Thoracic aorta (tissue), 2 donors: Measurements from ENCODE around the gene ICAM4. TPM values are rescaled to one million over a fixed set of nuclear protein-coding genes. Genes with fewer than 3 reads are reported as not detected.

Experiments used
- total RNA-seq, 2 donors: library from RNA; depleted of rRNA; stranded (reverse); fragments of >200 nt; gene quantifications; one replicate each; pipeline versions ENCODE4 v1.1.0 to v1.2.3, GENCODE V29; 2016

Gene ICAM4
- total RNA-seq, 2 donors from 2014 or later = 0.95 to 2.0 TPM

Other genes starting within 250 kb of the ICAM4 start
- 10 to 100 TPM; 42.5 to 56.5 TPM for gene SHFL, start 200.6 kb upstream of the ICAM4 start, total RNA-seq
- gene ANGPTL6, start 184.3 kb upstream of the ICAM4 start, total RNA-seq = not detected
- gene PPAN, start 180.6 kb upstream of the ICAM4 start, total RNA-seq = 10 to 100 TPM; 14.6 to 39.0 TPM
- 10 to 100 TPM in 1 of 2 donors, 1 to 10 TPM in 1; 4.5 to 11.6 TPM for gene P2RY11, start 175.3 kb upstream of the ICAM4 start, total RNA-seq
- gene EIF3G, start 167.1 kb upstream of the ICAM4 start, total RNA-seq = 100 to 1,000 TPM; 194 to 212 TPM
- 10 to 100 TPM; 57.5 to 61.2 TPM for gene DNMT1, start 92.0 kb upstream of the ICAM4 start, total RNA-seq
- gene S1PR2, start 55.6 kb upstream of the ICAM4 start, total RNA-seq = 10 to 100 TPM in 1 of 2 donors, 1 to 10 TPM in 1; 8.3 to 15.6 TPM
- 10 to 100 TPM; 28.4 to 29.9 TPM for gene MRPL4, start 34.7 kb upstream of the ICAM4 start, total RNA-seq
- gene ICAM1, start 15.8 kb upstream of the ICAM4 start, total RNA-seq = 100 to 1,000 TPM in 1 of 2 donors, 10 to 100 TPM in 1; 41.4 to 160 TPM
- under 1 TPM; 0.41 to 0.49 TPM for gene ICAM5, start 3.0 kb downstream of the ICAM4 start, total RNA-seq
- gene ZGLP1, start 22.9 kb downstream of the ICAM4 start, total RNA-seq = 1 to 10 TPM in 1 of 2 donors, not detected in 1; 5.3 TPM
- 10 to 100 TPM; 13.4 to 35.8 TPM for gene FDX2, start 29.1 kb downstream of the ICAM4 start, total RNA-seq
- 10 to 100 TPM; 31.8 to 33.4 TPM for gene RAVER1, start 46.6 kb downstream of the ICAM4 start, total RNA-seq
- gene ICAM3, start 52.7 kb downstream of the ICAM4 start, total RNA-seq = 1 to 10 TPM; 3.5 to 8.0 TPM
- gene TYK2, start 93.6 kb downstream of the ICAM4 start, total RNA-seq = 10 to 100 TPM; 79.3 to 96.7 TPM
- gene CDC37, start 116.6 kb downstream of the ICAM4 start, total RNA-seq = 100 to 1,000 TPM; 133 to 166 TPM
- 10 to 100 TPM; 24.9 to 25.5 TPM for gene PDE4A, start 133.6 kb downstream of the ICAM4 start, total RNA-seq
- 10 to 100 TPM; 42.0 to 57.3 TPM for gene KEAP1, start 216.4 kb downstream of the ICAM4 start, total RNA-seq
- gene S1PR5, start 230.5 kb downstream of the ICAM4 start, total RNA-seq = 1 to 10 TPM; 2.4 to 8.7 TPM